NCI-H82 (cell line): ENCODE results near the gene TBC1D10A.

ENCODE experiments used
- DNase-seq: peaks from one replicate; lab custom pipeline; 2025; lab: John Stamatoyannopoulos, UW

Gene TBC1D10A

DNA sequence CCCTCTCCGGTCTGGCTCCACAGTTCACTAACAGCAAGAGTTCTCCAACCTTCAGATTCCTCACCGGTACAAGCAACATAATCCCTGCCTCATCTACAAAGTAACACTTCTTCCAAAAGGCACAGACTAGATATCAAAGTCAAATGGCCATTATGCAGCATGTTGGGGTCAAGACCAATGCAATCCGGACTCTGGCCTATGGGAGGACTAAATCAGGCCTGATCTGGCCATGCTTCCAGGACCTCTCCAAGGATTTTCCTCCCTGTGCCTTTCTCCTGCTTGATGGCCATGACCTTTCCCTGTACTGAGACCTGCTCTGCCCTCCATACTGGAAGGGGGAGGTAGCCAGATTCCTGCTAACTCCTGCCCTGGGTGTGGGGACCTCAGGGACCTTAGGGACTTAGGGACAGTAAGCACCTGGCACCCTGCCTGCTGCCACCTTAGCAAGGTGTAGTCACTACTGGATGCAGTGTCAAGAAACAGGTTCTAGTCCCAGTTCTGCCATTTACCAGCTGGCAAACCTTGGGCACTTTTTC, 6.7 kb downstream of the TBC1D10A start:
- no peak for DNase-seq

- no peak for DNase-seq
Measured at GRCh38 chr22:30318799-30319419, 7.8 kb downstream of the TBC1D10A start.

DNA sequence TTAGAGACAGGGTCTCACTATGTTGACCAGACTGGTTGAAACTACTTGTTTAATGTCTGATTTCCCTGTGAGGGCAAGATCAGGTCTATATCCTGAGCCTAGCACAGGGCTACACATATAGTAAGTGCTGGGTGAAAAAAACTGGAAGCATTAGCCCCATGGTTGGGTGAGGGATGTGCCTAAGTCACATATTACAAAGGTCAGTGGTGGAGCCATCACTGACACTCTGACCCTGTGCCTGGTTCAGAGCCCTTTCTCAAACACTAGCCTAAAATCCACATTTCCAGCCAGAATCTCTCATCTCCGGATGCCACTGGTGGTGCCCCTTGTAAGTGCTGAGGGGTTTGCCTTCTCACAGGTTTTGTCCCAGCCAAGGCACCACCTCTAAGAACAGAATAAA, 9.0 kb downstream of the TBC1D10A start:
- no peak for DNase-seq

- DNase-seq = no peak
Measured at GRCh38 chr22:30315962-30316576, 10.7 kb downstream of the TBC1D10A start.

DNA sequence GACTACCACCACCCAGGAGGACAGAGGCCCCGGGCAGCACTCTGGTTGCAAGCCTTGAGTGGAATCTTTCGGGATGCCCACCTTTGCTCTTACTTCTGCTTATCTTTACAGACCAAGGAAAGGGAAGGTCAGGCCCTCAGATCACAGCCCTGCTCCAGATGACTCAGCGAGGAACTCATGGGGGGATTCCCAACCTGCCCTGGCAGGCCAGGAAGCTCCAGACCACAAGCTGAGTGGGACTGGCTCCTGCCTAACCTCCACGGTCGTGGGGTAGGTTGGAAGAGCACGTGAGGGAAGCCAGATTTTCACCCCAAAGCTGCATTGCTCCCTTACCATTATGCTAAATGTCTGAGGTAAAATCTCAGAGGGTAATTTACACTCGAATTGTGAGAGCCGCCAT, 11.8 kb downstream of the TBC1D10A start:
- DNase-seq = no peak

GRCh38 chr22:30313527-30314363, 13.0 kb downstream of the TBC1D10A start:
- no peak for DNase-seq

GRCh38 chr22:30312053-30312452, 14.7 kb downstream of the TBC1D10A start:
- DNase-seq = no peak

GRCh38 chr22:30310881-30311771, 15.6 kb downstream of the TBC1D10A start:
- DNase-seq = no peak

DNA sequence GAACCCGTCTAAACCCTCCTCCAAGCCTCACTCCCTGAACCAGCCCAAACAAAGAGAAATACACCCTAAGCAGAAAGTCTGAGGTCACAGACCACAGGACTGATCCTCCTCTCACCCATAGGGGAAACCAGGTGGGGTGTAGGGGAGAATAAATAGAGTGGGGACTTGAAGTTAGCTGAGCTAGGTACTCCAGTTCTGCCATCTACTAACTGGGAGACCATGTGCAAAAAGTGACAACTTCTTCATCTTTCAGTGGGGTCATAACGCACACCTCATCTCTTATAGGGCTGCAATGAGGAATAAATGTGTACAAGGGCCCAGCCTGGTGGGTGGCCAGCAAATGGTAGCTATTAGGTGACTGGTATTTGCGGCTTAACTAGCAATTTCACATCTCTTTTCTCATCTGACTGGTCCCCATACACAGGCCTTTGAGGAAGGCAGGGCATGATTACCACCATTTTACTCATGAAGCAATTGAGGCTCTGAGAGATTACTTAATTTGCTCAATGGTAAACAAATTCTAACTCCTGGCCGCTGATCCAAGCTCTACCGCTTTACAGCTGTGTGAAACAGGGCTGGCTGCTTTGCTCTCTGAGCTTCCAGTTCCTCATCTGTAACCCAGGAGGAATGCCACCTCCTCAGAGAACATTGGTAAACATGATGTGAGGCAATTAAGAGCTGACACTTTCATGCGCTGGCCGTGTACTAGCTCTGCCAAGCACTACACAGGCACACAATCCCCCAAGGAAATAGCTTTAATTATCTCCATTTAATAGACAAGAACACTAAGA, 16.6 kb downstream of the TBC1D10A start:
- DNase-seq = no peak

DNA sequence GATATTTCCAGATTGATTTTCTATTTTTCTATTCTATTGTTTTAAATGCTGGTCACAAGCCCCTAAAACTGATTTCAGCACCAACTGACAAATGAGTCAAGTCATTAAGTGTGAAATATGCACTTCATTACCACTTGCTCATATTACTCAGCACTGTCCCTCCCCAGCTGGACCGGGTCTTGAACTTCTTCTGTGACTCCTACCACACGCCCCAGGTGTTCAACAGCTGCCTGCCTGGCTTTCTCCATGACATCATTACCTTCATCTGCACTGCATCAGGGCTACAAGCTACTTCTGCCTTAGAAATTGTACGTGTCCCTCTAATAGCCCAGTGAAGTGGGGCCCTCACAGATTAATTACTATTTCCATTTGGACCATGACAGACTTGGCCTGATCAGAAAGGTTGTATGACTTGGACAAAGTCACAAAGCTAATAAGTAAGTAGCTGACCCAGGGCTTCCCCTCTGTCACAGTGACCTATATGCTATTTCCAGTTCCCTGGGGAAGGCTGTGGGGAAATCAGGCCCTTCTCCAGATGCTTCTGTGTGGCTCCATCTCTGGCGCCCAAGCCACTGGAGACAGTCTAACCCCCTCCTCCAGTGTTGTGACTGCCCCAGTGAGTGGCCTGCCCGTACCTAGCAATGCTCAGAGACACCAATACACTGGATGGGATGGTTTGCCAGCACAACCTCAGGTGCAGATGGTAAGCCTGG, 18.1 kb downstream of the TBC1D10A start:
- DNase-seq = no peak

- no peak for DNase-seq
Measured at GRCh38 chr22:30308093-30308492, 18.6 kb downstream of the TBC1D10A start.

DNA sequence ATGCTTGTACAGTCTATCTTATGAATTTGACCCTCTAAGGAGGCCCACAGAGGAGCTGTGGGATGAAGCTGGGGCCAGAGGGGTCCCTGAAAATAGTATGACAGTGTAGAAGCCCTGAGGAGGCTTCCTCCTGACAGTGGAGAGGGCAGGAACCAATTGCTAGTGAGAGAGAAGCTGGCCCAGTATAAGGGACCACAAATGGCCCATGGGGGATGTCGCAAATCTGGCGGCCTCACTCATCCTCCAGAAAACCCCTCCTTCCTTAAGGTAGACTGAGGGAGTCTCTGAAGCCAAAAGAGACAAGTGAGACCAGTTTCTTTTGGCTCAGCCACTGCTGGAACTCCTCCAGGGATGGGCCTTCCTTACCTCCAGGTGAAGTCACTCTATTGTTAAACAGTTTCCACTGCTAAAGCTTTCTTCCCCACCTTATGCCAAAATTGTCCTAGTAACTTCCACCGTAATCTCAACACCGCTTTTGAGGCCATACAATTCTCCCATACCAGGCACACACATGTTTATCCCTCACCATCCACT, 19.6 kb downstream of the TBC1D10A start:
- DNase-seq = no peak

GRCh38 chr22:30306627-30307011, 20.1 kb downstream of the TBC1D10A start:
- DNase-seq = no peak

GRCh38 chr22:30305906-30306626, 20.7 kb downstream of the TBC1D10A start:
- DNase-seq = no peak

DNA sequence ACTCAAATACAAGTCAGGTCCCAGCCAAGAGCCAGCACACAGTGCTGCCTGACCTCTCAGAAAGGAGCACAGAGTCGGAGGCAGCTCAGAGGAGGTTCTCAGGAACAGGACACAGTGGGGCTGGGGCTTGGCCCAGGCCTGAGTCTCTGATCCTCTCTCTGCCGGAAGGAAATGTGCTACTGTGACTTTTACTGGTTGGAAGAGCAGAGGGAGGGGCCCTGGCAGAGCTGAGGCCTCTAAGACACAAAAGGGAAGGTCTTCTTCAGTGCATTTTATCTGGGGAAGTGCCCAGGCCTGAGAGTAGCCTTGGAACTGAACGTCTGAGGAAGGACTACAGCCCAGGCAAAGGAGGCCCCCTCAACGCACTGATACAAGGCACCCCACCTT, 21.2 kb downstream of the TBC1D10A start:
- DNase-seq = no peak

- no peak for DNase-seq
Measured at GRCh38 chr22:30304495-30305244, 22.1 kb downstream of the TBC1D10A start.

DNA sequence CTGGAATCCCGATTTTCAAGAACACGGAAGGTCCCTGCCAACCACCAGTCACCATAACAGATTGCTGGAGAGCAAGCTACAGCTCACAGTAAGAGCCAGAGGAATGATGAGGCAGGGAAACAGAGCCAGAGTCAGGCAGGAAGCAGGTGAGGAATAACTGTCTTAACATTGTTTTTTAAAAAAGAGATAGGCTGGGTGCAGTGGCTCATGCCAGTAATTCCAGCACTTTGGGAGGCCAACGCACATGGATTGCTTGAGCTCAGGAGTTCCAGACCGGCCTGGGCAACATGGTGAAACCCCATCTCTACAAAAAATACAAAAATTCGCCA, 24.0 kb downstream of the TBC1D10A start:
- DNase-seq = no peak

- no peak for DNase-seq
Measured at GRCh38 chr22:30301995-30302809, 24.5 kb downstream of the TBC1D10A start.
